SK-N-SH (cell line): ENCODE measurements around the gene TEX44. TPM values are rescaled to one million over a fixed set of nuclear protein-coding genes. Genes with fewer than 3 reads are reported as not detected.

ENCODE experiments used
- CTCF ChIA-PET: fragments of 300-600, 350-600 bp; formaldehyde crosslinking; extraction: SDS; loops from one replicate; lab custom pipeline; 2021; lab: Yijun Ruan, JAX
- POLR2A ChIA-PET: fragments of 350-600 bp; sonication (Branson Sonifier 250); formaldehyde crosslinking; extraction: SDS; loops from one replicate; lab custom pipeline; 2020; ENCODE audit warnings: antibody characterized with exemption, inconsistent platforms; lab: Yijun Ruan, JAX
- DNase-seq: peaks from one replicate; pipeline ENCODE4 v3.0.0; 2012
- H2AFZ ChIP-seq: fragments of 200-600 bp; sonication (generic); 2 replicates; pipeline ENCODE4 v1.8.1; 2016; ENCODE audit warnings: antibody characterized with exemption, mild to moderate bottlenecking, low read depth
- H3F3A ChIP-seq: fragments of 200-600 bp; sonication (generic); replicated peaks from 2 replicates; pipeline ENCODE3; 2016; ENCODE audit warnings: antibody characterized with exemption, mild to moderate bottlenecking; ENCODE audit not compliant: insufficient read depth
- H3K27ac ChIP-seq, 2 experiments: fragments of 200-500 bp in 1 of 2; fragments of 200-600 bp in 1 of 2; sonication (Bioruptor generic) in 1 of 2; sonication (generic), shearing (Covaris generic) in 1 of 2; 2 replicates each; pipeline versions ENCODE4 v1.5.1 to v1.6.1; 2014 to 2016; ENCODE audit warnings: low read depth in 2 of 2, inconsistent platforms in 1 of 2, low read length in 1 of 2, mild to moderate bottlenecking in 1 of 2, mixed read lengths in 1 of 2
- H3K27me3 ChIP-seq: fragments of 200-600 bp; sonication (generic), shearing (Covaris generic); 2 replicates; pipeline ENCODE4 v1.6.1; 2016; ENCODE audit warnings: mixed run types; ENCODE audit not compliant: insufficient read depth
- H3K36me3 ChIP-seq, 2 experiments: fragments of 200-500 bp in 1 of 2; fragments of 200-600 bp in 1 of 2; sonication (Bioruptor generic) in 1 of 2; sonication (generic) in 1 of 2; replicated peaks in 1 of 2; 2 replicates each; pipeline versions ENCODE3 to v1.5.1; 2014 to 2016; ENCODE audit warnings: low read length in 1 of 2, mild to moderate bottlenecking in 1 of 2; ENCODE audit not compliant: insufficient read depth in 2 of 2, control insufficient read depth in 1 of 2
- H3K4me1 ChIP-seq, 2 experiments: fragments of 200-500 bp in 1 of 2; fragments of 200-600 bp in 1 of 2; sonication (Bioruptor generic) in 1 of 2; sonication (generic), shearing (Covaris generic) in 1 of 2; 2 replicates each; pipeline versions ENCODE4 v1.5.1 to v1.6.1; 2014 to 2016; ENCODE audit warnings: low read depth in 1 of 2, low read length in 1 of 2, mixed run types in 1 of 2; ENCODE audit not compliant: insufficient read depth in 2 of 2, control insufficient read depth in 1 of 2
- H3K4me2 ChIP-seq: fragments of 200-600 bp; sonication (generic), shearing (Covaris generic); 2 replicates; pipeline ENCODE4 v1.6.1; 2017; ENCODE audit warnings: mixed run types
- H3K4me3 ChIP-seq, 2 experiments: fragments of 200-500 bp in 1 of 2; fragments of 200-600 bp in 1 of 2; sonication (Bioruptor generic) in 1 of 2; sonication (generic), shearing (Covaris generic) in 1 of 2; 2 replicates each; pipeline versions ENCODE4 v1.5.1 to v1.8.1; 2014 to 2016; ENCODE audit warnings: low read depth in 2 of 2, inconsistent platforms in 1 of 2, low read length in 1 of 2, mild to moderate bottlenecking in 1 of 2, mixed read lengths in 1 of 2, moderate library complexity in 1 of 2
- H3K79me2 ChIP-seq: fragments of 200-600 bp; sonication (generic); 2 replicates; pipeline ENCODE4 v1.8.1; 2017; ENCODE audit warnings: mild to moderate bottlenecking; ENCODE audit not compliant: insufficient read depth
- H3K9ac ChIP-seq: fragments of 200-600 bp; sonication (generic); 2 replicates; pipeline ENCODE4 v1.6.1; 2017; ENCODE audit warnings: mixed run types
- H3K9me2 ChIP-seq: fragments of 200-600 bp; sonication (generic); 2 replicates; pipeline ENCODE4 v1.6.1; 2017; ENCODE audit warnings: mixed run types
- H3K9me3 ChIP-seq: fragments of 200-600 bp; sonication (generic); 2 replicates; pipeline ENCODE4 v1.6.1; 2017; ENCODE audit warnings: mixed run types, mild to moderate bottlenecking, moderate library complexity
- H4K20me1 ChIP-seq: fragments of 200-600 bp; sonication (generic); 2 replicates; pipeline ENCODE4 v1.6.1; 2017; ENCODE audit warnings: mild to moderate bottlenecking, mixed run types; ENCODE audit not compliant: insufficient read depth
- CTCF ChIP-seq: fragments of 200-600 bp; sonication (generic); IDR thresholded peaks from 2 replicates; pipeline ENCODE4 v1.6.1; 2017; ENCODE audit warnings: antibody characterized with exemption, mild to moderate bottlenecking, moderate library complexity
- ELF1 ChIP-seq: IDR thresholded peaks from 2 replicates; pipeline ENCODE4 v1.4.0; 2012
- FOXJ3 ChIP-seq: sonication (generic); formaldehyde crosslinking; IDR thresholded peaks from 2 replicates; pipeline ENCODE4 v1.5.1; 2020; ENCODE audit warnings: mild to moderate bottlenecking, missing genetic modification reagents
- GABPA ChIP-seq: IDR thresholded peaks from 2 replicates; pipeline ENCODE4 v1.4.0; 2012; ENCODE audit warnings: low read depth, mild to moderate bottlenecking
- JUND ChIP-seq: IDR thresholded peaks from 2 replicates; pipeline ENCODE4 v1.4.0; 2012
- MAX ChIP-seq: IDR thresholded peaks from 2 replicates; pipeline ENCODE4 v1.4.0; 2012; ENCODE audit warnings: low read depth
- MXI1 ChIP-seq: IDR thresholded peaks from 2 replicates; pipeline ENCODE4 v1.6.1; 2012; ENCODE audit warnings: mild to moderate bottlenecking, low read depth, low read length, improper control_type of control experiment
- POLR2AphosphoS5 ChIP-seq: IDR thresholded peaks from 2 replicates; pipeline ENCODE4 v1.6.1; 2012; ENCODE audit warnings: low read depth, low read length
- RAD21 ChIP-seq: IDR thresholded peaks from 2 replicates; pipeline ENCODE4 v1.6.1; 2012; ENCODE audit warnings: mild to moderate bottlenecking, low read length
- REST ChIP-seq: IDR thresholded peaks from 2 replicates; pipeline ENCODE4 v1.6.1; 2012; ENCODE audit warnings: mild to moderate bottlenecking, low read depth, low read length, moderate library complexity
- SIN3A ChIP-seq: IDR thresholded peaks from 2 replicates; pipeline ENCODE4 v1.6.1; 2012; ENCODE audit warnings: low read depth, mild to moderate bottlenecking, low read length, moderate library complexity, borderline replicate concordance
- SMC3 ChIP-seq: IDR thresholded peaks from 2 replicates; pipeline ENCODE4 v1.6.1; 2012; ENCODE audit warnings: low read depth, low read length, improper control_type of control experiment
- TAF1 ChIP-seq: IDR thresholded peaks from 2 replicates; pipeline ENCODE4 v1.6.1; 2012; ENCODE audit warnings: low read depth, mild to moderate bottlenecking, low read length, moderate library complexity, borderline replicate concordance
- TCF12 ChIP-seq: IDR thresholded peaks from 2 replicates; pipeline ENCODE4 v1.4.0; 2012
- USF1 ChIP-seq: IDR thresholded peaks from 2 replicates; pipeline ENCODE4 v1.4.0; 2012; ENCODE audit warnings: low read depth, borderline replicate concordance
- ZBTB33 ChIP-seq: IDR thresholded peaks from 2 replicates; pipeline ENCODE4 v1.4.0; 2012; ENCODE audit warnings: low read depth, borderline replicate concordance
- WGBS: methylation state at CpG from one replicate; pipeline ENCODE4 v1.1.6; 2017; ENCODE audit warnings: low lambda C conversion rate; 5-methylcytosine and 5-hydroxymethylcytosine counted together
- polyA plus RNA-seq, 3 experiments: library from polyadenylated mRNA; depleted of rRNA; stranded (reverse); fragments of >200 nt; gene quantifications; 2 replicates each; pipeline ENCODE4 v1.2.3, GENCODE V29; 2012

Gene TEX44
- polyA plus RNA-seq, 1 of the 3 experiments (the other 2 are of a cell fraction), result not detected

- Histone ChIP-seq H3K4me1 (peaks cover 0 to 5% of the 10 kb centered on the region in 2 experiments; a peak in 1 of 4 replicates), H3K36me3 (no peaks in the 10 kb centered on the region), H3K4me3 (no peak overlapping the region), H3K9me2 (no peaks in the 10 kb centered on the region), H3K4me2 (no peak overlapping the region), H3K27ac (no peak overlapping the region), H3K9ac (no peak overlapping the region), H3K9me3 (no peaks in the 10 kb centered on the region), H2AFZ (no peak overlapping the region), H4K20me1 (no peaks in the 10 kb centered on the region), H3K79me2 (no peaks in the 10 kb centered on the region), H3F3A (no peaks in the 10 kb centered on the region), H3K27me3 (no peaks in the 10 kb centered on the region)
- TF ChIP-seq MXI1 (no peak), POLR2AphosphoS5 (no peak), REST (no peak), GABPA (no peak)
- WGBS, result 83% methylated on average over 6 of the region's 6 CpGs
- CTCF ChIA-PET, result interaction anchor here (1.4 to 5.5 kb wide), 4 partner anchors 11 to 27 kb away, joined by 3 to 48 read pairs (median 4); no protein-coding TSS in a partner anchor
- no peak for DNase-seq
- POLR2A ChIA-PET, result no interaction called here
Measured at GRCh38 chr2:231590614-231591013, 2.0 kb upstream of the TEX44 start.

GRCh38 chr2:231593666-231594065 is 1.0 kb downstream of the TEX44 start:
- 72% methylated on average over 8 of the region's 16 CpGs for WGBS
- POLR2A ChIA-PET, result interaction anchor here (0.7 kb wide), 1 partner anchor 129 kb away, joined by 3 read pairs; the partner anchor contains the start of gene NCL
- CTCF ChIA-PET, result interaction anchor here (0.7 to 5.5 kb wide), 6 partner anchors 8 to 111 kb away, joined by 3 to 48 read pairs (median 4); no protein-coding TSS in a partner anchor

More at GRCh38 chr2:231593666-231594065, 1.0 kb downstream of the TEX44 start:
- H3K27ac ChIP-seq, result no peak overlapping the region
- H3K27me3 ChIP-seq, result no peaks in the 10 kb centered on the region
- no peaks in the 10 kb centered on the region for H3K36me3 ChIP-seq
- TF ChIP-seq CTCF (no peak), ELF1 (no peak), TCF12 (no peak), MXI1 (no peak), MAX (no peak), ZBTB33 (no peak), FOXJ3 (no peak), TAF1 (no peak), USF1 (no peak), RAD21 (no peak), SIN3A (no peak), JUND (no peak), SMC3 (no peak)
- no peak overlapping the region for H3K9ac ChIP-seq
- H4K20me1 ChIP-seq, result no peaks in the 10 kb centered on the region
- H3K9me3 ChIP-seq, result no peaks in the 10 kb centered on the region
- no peaks in the 10 kb centered on the region for H3K79me2 ChIP-seq
- H3F3A ChIP-seq, result no peaks in the 10 kb centered on the region
- H3K9me2 ChIP-seq, result no peaks in the 10 kb centered on the region
- no peak for DNase-seq
- no peak overlapping the region for H3K4me2 ChIP-seq
- H2AFZ ChIP-seq, result no peak overlapping the region
- no peak overlapping the region for H3K4me3 ChIP-seq
- H3K4me1 ChIP-seq, result peaks cover 0 to 5% of the 10 kb centered on the region in 2 experiments; a peak in 1 of 4 replicates
